ENCODE data around the gene ZNF768.

GRCh38 chr16:30565984-30566383 lies 39.6 kb upstream of the ZNF768 start:
- TF ChIP-seq CTCF (IDR thresholded peaks at IDR 0.05) (no peak), POLR2A (IDR thresholded peaks at IDR 0.05) (no peak), POLR2AphosphoS5 (IDR thresholded peaks at IDR 0.05) (no peak)

Data from breast epithelium (tissue), 3 donors.